ENCODE results near the gene GRK2. TPM values are rescaled to one million over a fixed set of nuclear protein-coding genes. Genes with fewer than 3 reads are reported as not detected.

Gene GRK2
- total RNA-seq, 4 donors from 2014 or later: 44.0 to 76.9 (median 64.8) TPM

DNA sequence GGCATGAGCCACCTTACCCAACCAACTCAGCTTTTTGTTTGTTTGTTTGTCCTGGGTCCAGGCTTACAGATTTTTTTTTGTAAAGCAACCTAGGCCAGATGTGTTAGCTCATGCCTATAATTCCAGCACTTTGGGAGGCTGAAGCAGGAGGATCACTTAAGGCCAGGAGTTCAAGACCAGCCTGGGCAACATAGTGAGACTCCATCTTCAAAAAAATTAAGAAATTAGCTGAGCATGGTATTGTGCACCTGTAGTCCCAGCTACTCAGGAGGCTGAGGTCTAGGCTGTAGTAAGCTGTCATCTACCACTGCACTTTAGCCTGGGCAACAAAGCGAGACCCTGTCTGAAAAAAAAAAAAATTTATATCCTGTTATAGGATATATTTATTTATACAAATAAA, 28.7 kb upstream of the GRK2 start:
- Histone ChIP-seq H3K9me3 (no peaks in the 10 kb centered on the region), H3K36me3 (peaks cover 0 to 30% of the 10 kb centered on the region in 2 donors), H3K4me3 (no peak overlapping the region), H3K27me3 (no peaks in the 10 kb centered on the region), H3K27ac (no peak overlapping the region), H3K4me1 (peaks cover 0 to 40% (median 26%) of the 10 kb centered on the region in 3 donors)
- TF ChIP-seq, protein P1, sequence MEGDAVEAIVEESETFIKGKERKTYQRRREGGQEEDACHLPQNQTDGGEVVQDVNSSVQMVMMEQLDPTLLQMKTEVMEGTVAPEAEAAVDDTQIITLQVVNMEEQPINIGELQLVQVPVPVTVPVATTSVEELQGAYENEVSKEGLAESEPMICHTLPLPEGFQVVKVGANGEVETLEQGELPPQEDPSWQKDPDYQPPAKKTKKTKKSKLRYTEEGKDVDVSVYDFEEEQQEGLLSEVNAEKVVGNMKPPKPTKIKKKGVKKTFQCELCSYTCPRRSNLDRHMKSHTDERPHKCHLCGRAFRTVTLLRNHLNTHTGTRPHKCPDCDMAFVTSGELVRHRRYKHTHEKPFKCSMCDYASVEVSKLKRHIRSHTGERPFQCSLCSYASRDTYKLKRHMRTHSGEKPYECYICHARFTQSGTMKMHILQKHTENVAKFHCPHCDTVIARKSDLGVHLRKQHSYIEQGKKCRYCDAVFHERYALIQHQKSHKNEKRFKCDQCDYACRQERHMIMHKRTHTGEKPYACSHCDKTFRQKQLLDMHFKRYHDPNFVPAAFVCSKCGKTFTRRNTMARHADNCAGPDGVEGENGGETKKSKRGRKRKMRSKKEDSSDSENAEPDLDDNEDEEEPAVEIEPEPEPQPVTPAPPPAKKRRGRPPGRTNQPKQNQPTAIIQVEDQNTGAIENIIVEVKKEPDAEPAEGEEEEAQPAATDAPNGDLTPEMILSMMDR (IDR thresholded peaks at IDR 0.05): no peak
- TF ChIP-seq POLR2AphosphoS5 (IDR thresholded peaks at IDR 0.05): no peak
- no peak for ATAC-seq
- 93 to 100% methylated on average over 1 of the region's 1 CpG for WGBS, 2 donors (ENCODE audit: low coverage in 1 of 2)

DNA sequence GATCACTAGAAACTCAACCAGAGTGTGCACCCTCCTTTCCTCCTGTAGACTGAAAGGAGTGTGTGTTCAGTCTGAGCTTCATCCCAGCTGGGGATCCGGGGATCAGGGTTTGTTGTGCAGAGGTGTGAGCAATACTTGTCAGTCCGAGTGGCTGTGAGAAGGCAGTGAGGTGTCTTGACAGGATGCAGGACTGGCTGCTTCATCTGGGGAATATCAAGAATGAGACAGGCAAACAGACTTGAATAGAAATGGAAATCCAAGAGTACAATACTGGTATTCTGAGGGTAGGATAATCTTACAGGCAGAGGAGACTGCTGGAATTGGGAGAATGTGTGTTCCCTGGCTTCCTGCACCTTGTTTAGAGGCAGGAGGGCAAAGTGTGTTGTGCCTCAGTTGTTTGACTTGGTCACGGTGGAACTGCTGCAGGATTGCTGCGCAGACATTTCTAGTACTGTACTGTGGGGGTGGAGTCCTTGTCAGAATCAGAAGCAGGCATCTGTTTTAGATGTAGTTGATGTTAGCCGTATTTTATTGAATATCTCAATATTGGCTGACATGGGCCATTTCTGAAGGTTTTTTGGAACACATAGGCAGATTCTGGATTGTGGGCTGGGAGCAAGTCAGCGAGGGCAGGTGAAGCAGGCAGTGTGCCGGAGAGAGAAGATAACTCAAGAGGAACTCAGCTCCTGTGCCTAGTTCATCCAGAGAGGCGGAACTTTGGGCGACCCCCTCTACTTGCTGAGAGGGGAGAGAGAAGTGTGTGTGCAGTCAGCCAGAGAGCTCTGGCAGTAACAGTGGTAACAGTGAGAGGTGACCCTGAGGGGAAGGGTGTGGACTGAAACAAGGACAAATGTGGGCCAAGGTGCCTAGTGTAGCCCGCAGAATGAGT, 27.1 kb upstream of the GRK2 start:
- Histone ChIP-seq H3K27me3 (no peaks in the 10 kb centered on the region), H3K36me3 (peaks cover 0 to 31% of the 10 kb centered on the region in 2 donors), H3K4me3 (peak overlapping the region in 1 of 2 donors; percentile 61), H3K4me1 (peaks cover 0 to 56% (median 27%) of the 10 kb centered on the region in 3 donors), H3K27ac (peak overlapping the region; percentile 7 to 92 (median 91)), H3K9me3 (no peaks in the 10 kb centered on the region)
- no peak for ATAC-seq
- 0 to 8% methylated on average over 4 of the region's 10 CpGs for WGBS, 2 donors (ENCODE audit: low coverage in 1 of 2)
- TF ChIP-seq, protein P1 (IDR thresholded peaks at IDR 0.05): no peak
- no peak for TF ChIP-seq EP300 (IDR thresholded peaks at IDR 0.05)
- TF ChIP-seq POLR2A (IDR thresholded peaks at IDR 0.05): no peak
- no peak for TF ChIP-seq POLR2AphosphoS5 (IDR thresholded peaks at IDR 0.05)

DNA sequence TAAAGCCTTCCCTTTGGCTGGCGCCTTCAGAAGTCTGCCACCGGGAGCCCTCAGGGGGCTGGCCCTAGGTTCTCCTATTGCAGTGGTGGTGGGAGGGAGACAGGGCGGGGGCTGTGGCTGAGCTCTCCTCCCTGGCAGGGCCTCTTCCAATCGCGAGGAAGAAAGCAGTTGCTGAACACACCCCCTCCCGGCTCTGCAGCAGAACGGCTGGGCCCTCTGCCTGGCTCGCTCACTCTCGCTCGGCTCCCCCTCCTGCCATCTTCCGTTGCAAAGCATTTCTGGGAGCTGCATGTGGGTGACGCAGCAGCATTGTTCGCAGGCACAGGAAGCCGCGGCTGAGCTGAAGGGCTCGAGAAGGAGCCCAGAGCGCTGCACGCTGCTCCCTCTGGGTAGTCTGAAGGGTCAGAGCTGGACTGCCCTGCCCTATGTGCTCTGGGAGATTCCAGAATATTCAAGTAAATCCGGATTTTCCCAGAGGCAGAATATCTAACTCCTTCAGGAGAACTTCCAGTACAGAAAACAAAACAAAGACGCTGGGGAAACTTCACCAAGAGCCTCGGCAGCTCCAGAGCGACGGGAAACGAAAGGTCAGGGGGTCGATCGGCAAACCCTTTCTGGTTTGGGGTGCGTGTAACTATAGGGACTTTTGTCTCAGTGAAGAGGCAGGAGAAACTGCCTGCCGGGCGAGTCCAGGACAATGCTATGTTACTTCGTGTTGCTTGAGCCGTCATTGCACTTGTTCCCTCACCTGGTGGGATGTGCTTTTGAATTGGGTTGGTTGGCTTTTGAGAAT, 26.3 kb upstream of the GRK2 start:
- no peaks in the 10 kb centered on the region for H3K9me3 ChIP-seq
- H3K27ac ChIP-seq: peak overlapping the region; percentile 90 to 95 (median 92)
- peak overlapping the region; percentile 61 to 75 for H3K4me3 ChIP-seq
- 0 to 1% methylated on average over 2 to 15 of the region's 31 CpGs for WGBS, 2 donors (ENCODE audit: low coverage in 1 of 2)
- TF ChIP-seq POLR2A (IDR thresholded peaks at IDR 0.05) (peak; percentile 87 to 92), POLR2AphosphoS5 (IDR thresholded peaks at IDR 0.05) (peak; percentile 99), EP300 (IDR thresholded peaks at IDR 0.05) (no peak)
- TF ChIP-seq, protein P1 (IDR thresholded peaks at IDR 0.05): peak in 2 of 4 experiments; percentile 14 to 16
- peaks cover 0 to 32% of the 10 kb centered on the region in 2 donors for H3K36me3 ChIP-seq
- no peaks in the 10 kb centered on the region for H3K27me3 ChIP-seq
- peaks cover 0 to 61% (median 27%) of the 10 kb centered on the region in 3 donors for H3K4me1 ChIP-seq
- peak; percentile 99 for ATAC-seq

DNA sequence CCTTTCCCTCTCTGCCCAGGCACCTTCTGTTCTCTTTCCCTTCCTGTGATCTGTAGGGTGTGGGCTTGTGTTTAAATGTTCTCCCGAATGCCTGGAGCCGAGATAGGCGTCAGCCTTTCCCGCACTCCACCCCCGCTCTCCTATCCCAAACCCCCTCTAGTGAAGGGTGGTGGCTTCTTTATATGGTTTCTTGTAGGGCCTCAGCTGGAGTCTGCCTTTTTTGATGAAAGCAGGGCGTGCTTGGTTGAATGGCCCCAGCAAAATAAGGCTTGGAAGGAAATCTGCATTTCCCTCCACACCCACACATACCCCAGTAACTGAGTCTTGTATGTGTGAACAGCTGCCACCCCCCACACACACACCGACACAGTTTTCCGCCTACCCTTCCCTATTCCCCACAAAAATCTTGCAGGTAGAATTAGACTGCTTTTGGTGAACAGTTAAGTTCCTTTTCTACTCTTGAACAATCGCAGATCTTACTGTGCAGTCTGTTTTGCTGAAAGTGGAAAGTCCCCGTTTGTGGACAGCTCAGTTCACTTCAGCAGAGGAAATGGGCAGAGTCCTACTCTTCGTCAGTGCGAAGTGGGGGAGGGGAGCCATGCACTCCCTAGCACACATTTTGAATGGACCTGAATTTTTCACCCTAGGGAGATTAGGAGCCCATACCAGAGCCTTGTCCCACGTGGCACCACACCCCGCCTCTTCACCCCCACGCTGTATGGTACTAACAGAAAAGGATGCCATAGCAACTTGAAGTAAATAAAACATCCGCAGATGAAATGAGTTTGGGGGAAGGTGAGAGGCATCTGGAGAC, 25.5 kb upstream of the GRK2 start:
- peak overlapping the region; percentile 90 to 95 (median 92) for H3K27ac ChIP-seq
- H3K4me1 ChIP-seq: peaks cover 0 to 66% (median 27%) of the 10 kb centered on the region in 3 donors
- peaks cover 0 to 32% of the 10 kb centered on the region in 2 donors for H3K36me3 ChIP-seq
- TF ChIP-seq POLR2A (IDR thresholded peaks at IDR 0.05) (peak in 1 of 2 donors; percentile 10), POLR2AphosphoS5 (IDR thresholded peaks at IDR 0.05) (peak; percentile 93), EP300 (IDR thresholded peaks at IDR 0.05) (no peak)
- TF ChIP-seq, protein P1 (IDR thresholded peaks at IDR 0.05): no peak
- peak; percentile 11 for ATAC-seq
- peak overlapping the region; percentile 61 to 75 for H3K4me3 ChIP-seq
- H3K9me3 ChIP-seq: no peaks in the 10 kb centered on the region
- no peaks in the 10 kb centered on the region for H3K27me3 ChIP-seq
- 0% methylated on average over 7 to 12 of the region's 16 CpGs for WGBS, 2 donors (ENCODE audit: low coverage in 1 of 2)
